Measurements from ENCODE around the gene CHIT1. TPM values are rescaled to one million over a fixed set of nuclear protein-coding genes. Genes with fewer than 3 reads are reported as not detected.

The CHIT1 gene
- total RNA-seq, 1 donor from 2014 or later, result 6.6 TPM

GRCh38 chr1:203217139-203217655 lies 12.3 kb downstream of the CHIT1 start:
- DNase-seq (ENCODE audit: low spot score), result no peak

- DNase-seq (ENCODE audit: low spot score), result peak; percentile 65
Observed at GRCh38 chr1:203216274-203217138, 13.0 kb downstream of the CHIT1 start.

GRCh38 chr1:203215573-203215972 lies 13.9 kb downstream of the CHIT1 start:
- DNase-seq (ENCODE audit: low spot score), result no peak

- DNase-seq (ENCODE audit: low spot score), result no peak
Observed at GRCh38 chr1:203214871-203215270, 14.6 kb downstream of the CHIT1 start.

- DNase-seq (ENCODE audit: low spot score), result no peak
Observed at GRCh38 chr1:203213126-203213525, 16.3 kb downstream of the CHIT1 start.

GRCh38 chr1:203211812-203212211 lies 17.7 kb downstream of the CHIT1 start:
- no peak for DNase-seq (ENCODE audit: low spot score)

- DNase-seq (ENCODE audit: low spot score), result no peak
Observed at GRCh38 chr1:203210988-203211387, 18.5 kb downstream of the CHIT1 start.

- no peak for DNase-seq (ENCODE audit: low spot score)
Observed at GRCh38 chr1:203210350-203210749, 19.1 kb downstream of the CHIT1 start.

- DNase-seq (ENCODE audit: low spot score), result no peak
Observed at GRCh38 chr1:203208181-203208580, 21.3 kb downstream of the CHIT1 start.

- DNase-seq (ENCODE audit: low spot score), result no peak
Observed at GRCh38 chr1:203207751-203208150, 21.7 kb downstream of the CHIT1 start.

- no peak for DNase-seq (ENCODE audit: low spot score)
Observed at GRCh38 chr1:203206129-203206687, 23.3 kb downstream of the CHIT1 start.

GRCh38 chr1:203204756-203205155 lies 24.7 kb downstream of the CHIT1 start:
- DNase-seq (ENCODE audit: low spot score), result no peak

- DNase-seq (ENCODE audit: low spot score), result peak; percentile 51
Observed at GRCh38 chr1:203202431-203203245, 26.8 kb downstream of the CHIT1 start.

- no peak for DNase-seq (ENCODE audit: low spot score)
Observed at GRCh38 chr1:203201516-203202205, 27.8 kb downstream of the CHIT1 start.

GRCh38 chr1:203200916-203201315 lies 28.6 kb downstream of the CHIT1 start:
- DNase-seq (ENCODE audit: low spot score), result no peak

GRCh38 chr1:203199816-203200571 lies 29.5 kb downstream of the CHIT1 start:
- no peak for DNase-seq (ENCODE audit: low spot score)

- DNase-seq (ENCODE audit: low spot score), result no peak
Observed at GRCh38 chr1:203199481-203199815, 30.0 kb downstream of the CHIT1 start.

- DNase-seq (ENCODE audit: low spot score), result no peak
Observed at GRCh38 chr1:203199002-203199401, 30.5 kb downstream of the CHIT1 start.

- DNase-seq (ENCODE audit: low spot score), result no peak
Observed at GRCh38 chr1:203197625-203198024, 31.8 kb downstream of the CHIT1 start.

GRCh38 chr1:203196371-203196770 lies 33.1 kb downstream of the CHIT1 start:
- DNase-seq (ENCODE audit: low spot score), result no peak

- no peak for DNase-seq (ENCODE audit: low spot score)
Observed at GRCh38 chr1:203190949-203191348, 38.5 kb downstream of the CHIT1 start.

Data from ureter (tissue), 1 donor.